ENCODE measurements around the gene GLT1D1.

The GLT1D1 gene

GRCh38 chr12:128944956-128945355, 91.7 kb downstream of the GLT1D1 start:
- Histone ChIP-seq H3F3A (ENCODE audit: insufficient read depth) (no peaks in the 10 kb centered on the region), H3K4me2 (ENCODE audit: low read depth, low read length, poor library complexity, severe bottlenecking) (no peak overlapping the region), H3K27me3 (ENCODE audit: low read length) (no peaks in the 10 kb centered on the region), H4K20me1 (ENCODE audit: low read depth, low read length) (no peaks in the 10 kb centered on the region), H3K36me3 (ENCODE audit: low read length) (no peaks in the 10 kb centered on the region), H2AFZ (ENCODE audit: low read depth, low read length, severe bottlenecking) (no peak overlapping the region), H3K4me3 (ENCODE audit: insufficient read depth, low read length, poor library complexity, severe bottlenecking) (no peak overlapping the region), H3K9ac (ENCODE audit: low read length) (no peak overlapping the region), H3K27ac (ENCODE audit: low read depth, low read length) (no peak overlapping the region), H3K9me2 (replicated peaks; ENCODE audit: insufficient read depth, low read length) (no peaks in the 10 kb centered on the region), H3K9me3 (ENCODE audit: insufficient read depth, low read length) (no peaks in the 10 kb centered on the region), H3K79me2 (ENCODE audit: insufficient read depth, low read length) (no peaks in the 10 kb centered on the region)
- TF ChIP-seq EZH2phosphoT487 (conservative IDR thresholded peaks at IDR 0.05; ENCODE audit: low read length), result no peak
- no peak for TF ChIP-seq CTCF (IDR thresholded peaks at IDR 0.05; ENCODE audit: insufficient read depth, low read length, poor library complexity, severe bottlenecking)

- Histone ChIP-seq H3F3A (ENCODE audit: insufficient read depth) (no peaks in the 10 kb centered on the region), H3K4me2 (ENCODE audit: low read depth, low read length, poor library complexity, severe bottlenecking) (no peak overlapping the region), H3K9ac (ENCODE audit: low read length) (no peak overlapping the region), H3K79me2 (ENCODE audit: insufficient read depth, low read length) (no peaks in the 10 kb centered on the region), H3K27ac (ENCODE audit: low read depth, low read length) (no peak overlapping the region), H3K9me2 (replicated peaks; ENCODE audit: insufficient read depth, low read length) (no peaks in the 10 kb centered on the region), H3K9me3 (ENCODE audit: insufficient read depth, low read length) (no peaks in the 10 kb centered on the region), H4K20me1 (ENCODE audit: low read depth, low read length) (no peaks in the 10 kb centered on the region), H3K27me3 (ENCODE audit: low read length) (no peaks in the 10 kb centered on the region), H3K4me3 (ENCODE audit: insufficient read depth, low read length, poor library complexity, severe bottlenecking) (no peak overlapping the region), H3K36me3 (ENCODE audit: low read length) (no peaks in the 10 kb centered on the region), H2AFZ (ENCODE audit: low read depth, low read length, severe bottlenecking) (no peak overlapping the region)
- TF ChIP-seq CTCF (IDR thresholded peaks at IDR 0.05; ENCODE audit: insufficient read depth, low read length, poor library complexity, severe bottlenecking) (no peak), EZH2phosphoT487 (conservative IDR thresholded peaks at IDR 0.05; ENCODE audit: low read length) (no peak)
These were observed 93.9 kb downstream of the GLT1D1 start for GRCh38 chr12:128947209-128947608.

- no peak for TF ChIP-seq CTCF (IDR thresholded peaks at IDR 0.05; ENCODE audit: insufficient read depth, low read length, poor library complexity, severe bottlenecking)
- TF ChIP-seq EZH2phosphoT487 (conservative IDR thresholded peaks at IDR 0.05; ENCODE audit: low read length), result no peak
- Histone ChIP-seq H3K27ac (ENCODE audit: low read depth, low read length) (no peak overlapping the region), H3K4me3 (ENCODE audit: insufficient read depth, low read length, poor library complexity, severe bottlenecking) (no peak overlapping the region), H3K79me2 (ENCODE audit: insufficient read depth, low read length) (no peaks in the 10 kb centered on the region), H3K4me2 (ENCODE audit: low read depth, low read length, poor library complexity, severe bottlenecking) (no peak overlapping the region), H3K9me3 (ENCODE audit: insufficient read depth, low read length) (no peaks in the 10 kb centered on the region), H4K20me1 (ENCODE audit: low read depth, low read length) (no peaks in the 10 kb centered on the region), H3K36me3 (ENCODE audit: low read length) (no peaks in the 10 kb centered on the region), H3K9ac (ENCODE audit: low read length) (no peak overlapping the region), H2AFZ (ENCODE audit: low read depth, low read length, severe bottlenecking) (no peak overlapping the region), H3K9me2 (replicated peaks; ENCODE audit: insufficient read depth, low read length) (no peaks in the 10 kb centered on the region), H3F3A (ENCODE audit: insufficient read depth) (no peaks in the 10 kb centered on the region), H3K27me3 (ENCODE audit: low read length) (no peaks in the 10 kb centered on the region)
These were observed 95.8 kb downstream of the GLT1D1 start for GRCh38 chr12:128949086-128949485.
